HG02588 (cell line): ENCODE data around the gene CLEC18A.
"Not testable (repeated sequence)": the region's sequence is repeated elsewhere in the genome, so short reads cannot be mapped to it uniquely, and the experiment has no call there.

Experiments
- ATAC-seq: cut with Tn5 transposase; IDR thresholded peaks from one replicate; pipeline ENCODE4 v1.9.1; 2021; ENCODE audit warnings: mild to moderate bottlenecking, moderate library complexity; ENCODE audit not compliant: unreplicated experiment

CLEC18A gene

DNA sequence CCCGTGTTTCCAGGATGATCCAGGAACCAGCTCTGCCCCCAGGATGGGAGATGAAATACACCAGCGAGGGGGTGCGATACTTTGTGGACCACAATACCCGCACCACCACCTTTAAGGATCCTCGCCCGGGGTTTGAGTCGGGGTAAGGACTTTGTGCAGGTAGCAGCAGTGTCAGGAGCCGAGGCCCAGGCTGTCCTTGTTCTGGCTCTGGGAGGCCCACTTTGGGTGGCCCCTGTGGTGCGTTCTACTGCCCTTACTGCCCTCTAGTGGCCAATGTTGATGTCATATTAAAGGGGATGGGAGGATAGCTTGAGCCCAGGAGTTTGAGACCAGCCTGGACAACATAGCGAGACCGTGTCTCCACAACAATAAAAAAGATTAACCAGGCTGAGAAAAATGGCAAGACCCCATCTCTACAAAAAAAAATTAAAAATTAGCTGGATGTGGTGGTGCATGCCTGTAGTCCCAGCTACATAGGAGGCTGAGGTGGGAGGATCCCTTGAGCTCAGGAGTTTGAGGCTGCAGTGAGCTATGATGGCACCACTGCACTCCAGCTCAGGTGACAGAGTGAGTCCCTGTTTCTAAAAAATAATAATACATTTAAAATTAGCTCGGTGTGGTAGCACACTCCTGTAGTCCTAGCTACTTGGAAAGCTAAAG is 20.9 kb upstream of the CLEC18A start:
- no peak for ATAC-seq

- no peak for ATAC-seq
Observed at GRCh38 chr16:69931631-69932030, 19.5 kb upstream of the CLEC18A start.

GRCh38 chr16:69932228-69932627 is 18.9 kb upstream of the CLEC18A start:
- no peak for ATAC-seq

DNA sequence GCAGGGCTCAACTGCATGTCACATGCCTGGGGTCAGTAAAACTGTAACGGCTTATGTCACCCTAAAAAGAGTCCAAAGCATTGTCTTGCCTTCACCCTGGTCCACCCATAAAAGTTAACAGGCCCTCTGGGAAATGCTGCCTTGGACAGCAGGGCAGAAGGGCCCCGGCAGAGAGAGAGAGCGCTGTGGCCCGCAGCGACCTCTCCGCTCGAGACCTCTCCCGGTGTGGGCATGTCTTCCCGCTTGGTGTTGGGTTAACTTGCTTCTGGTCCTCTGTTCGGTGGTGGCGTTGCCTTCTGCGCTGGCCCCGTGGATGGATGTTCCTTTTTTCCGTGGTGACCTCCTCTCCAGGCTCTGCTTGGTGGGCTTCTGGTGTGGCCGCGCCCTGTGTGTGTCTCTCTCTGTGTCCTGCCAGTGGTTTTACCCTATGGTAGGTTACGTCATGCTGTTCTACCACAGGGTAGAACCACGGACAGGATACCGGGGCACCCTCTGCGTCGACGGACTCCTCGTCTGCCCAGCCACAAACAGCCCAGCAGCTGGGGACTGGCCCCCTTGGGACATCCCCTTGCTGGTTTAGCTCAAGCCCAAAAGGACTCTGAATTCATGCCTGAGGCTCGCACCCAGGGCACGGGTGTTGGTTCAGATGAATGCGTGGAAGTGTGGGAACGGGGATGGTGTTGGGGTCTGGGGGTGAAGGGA is 18.3 kb upstream of the CLEC18A start:
- no peak for ATAC-seq

DNA sequence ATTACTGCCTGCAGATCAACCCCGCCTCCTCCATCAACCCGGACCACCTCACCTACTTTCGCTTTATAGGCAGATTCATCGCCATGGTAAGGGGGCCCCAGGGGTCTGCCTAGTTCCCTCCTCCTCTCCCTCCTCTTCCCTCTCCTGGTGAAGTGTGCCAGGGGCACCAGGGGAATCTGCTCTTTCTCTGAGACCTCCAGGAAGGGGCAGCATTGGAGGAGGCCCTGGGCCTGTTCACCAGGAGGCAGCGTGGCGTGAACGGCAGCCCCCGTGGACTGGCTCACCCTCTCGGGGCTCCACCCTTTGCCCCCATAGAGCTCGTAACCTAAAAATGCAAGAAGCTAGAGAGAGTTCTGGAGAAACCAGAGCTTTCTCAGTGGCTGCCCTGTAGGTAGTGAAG is 17.1 kb upstream of the CLEC18A start:
- no peak for ATAC-seq

DNA sequence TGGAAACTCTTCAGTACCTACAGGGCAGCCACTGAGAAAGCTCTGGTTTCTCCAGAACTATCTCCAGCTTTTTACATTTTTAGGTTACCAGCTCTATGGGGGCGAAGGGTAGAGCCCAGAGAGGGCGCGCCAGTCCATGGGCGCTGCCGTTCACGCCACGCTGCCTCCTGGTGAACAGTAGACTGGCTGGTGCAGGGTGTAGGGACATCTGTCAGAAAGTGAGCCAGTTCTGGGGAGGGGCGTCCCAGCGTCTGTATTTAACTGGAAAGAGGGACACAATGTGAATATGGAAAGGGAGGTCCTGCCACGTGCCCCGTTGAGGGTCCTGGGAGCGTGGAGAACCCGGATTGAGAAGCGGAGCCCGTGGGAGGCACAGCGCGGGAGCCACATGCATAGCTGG is 16.4 kb upstream of the CLEC18A start:
- no peak for ATAC-seq

DNA sequence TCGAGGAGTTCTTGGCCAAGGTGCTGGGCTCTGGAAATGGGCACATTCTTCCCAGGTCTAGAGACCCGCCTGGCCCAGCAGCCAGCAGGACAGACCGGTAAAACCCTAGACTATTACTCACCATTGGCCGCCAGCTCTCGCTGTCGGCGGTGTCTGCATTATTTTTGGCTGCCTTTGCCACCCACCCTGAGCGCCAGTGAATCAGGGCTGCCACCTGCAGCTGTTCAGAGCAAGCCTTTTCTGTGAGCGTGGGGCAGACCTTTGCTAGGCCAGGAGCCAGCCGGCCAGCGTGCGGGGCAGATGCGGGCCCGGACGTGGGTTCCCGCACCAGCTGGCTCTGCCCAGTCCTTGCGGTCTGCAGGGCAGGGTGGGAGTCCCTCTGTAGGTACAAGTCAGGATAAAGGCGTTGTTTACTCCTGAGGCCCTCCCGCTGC is 15.8 kb upstream of the CLEC18A start:
- ATAC-seq: no peak

- no peak for ATAC-seq
Observed at GRCh38 chr16:69935740-69936139, 15.4 kb upstream of the CLEC18A start.

- no peak for ATAC-seq
Observed at GRCh38 chr16:69936252-69936651, 14.9 kb upstream of the CLEC18A start.

GRCh38 chr16:69936751-69937211 is 14.4 kb upstream of the CLEC18A start:
- ATAC-seq: no peak

DNA sequence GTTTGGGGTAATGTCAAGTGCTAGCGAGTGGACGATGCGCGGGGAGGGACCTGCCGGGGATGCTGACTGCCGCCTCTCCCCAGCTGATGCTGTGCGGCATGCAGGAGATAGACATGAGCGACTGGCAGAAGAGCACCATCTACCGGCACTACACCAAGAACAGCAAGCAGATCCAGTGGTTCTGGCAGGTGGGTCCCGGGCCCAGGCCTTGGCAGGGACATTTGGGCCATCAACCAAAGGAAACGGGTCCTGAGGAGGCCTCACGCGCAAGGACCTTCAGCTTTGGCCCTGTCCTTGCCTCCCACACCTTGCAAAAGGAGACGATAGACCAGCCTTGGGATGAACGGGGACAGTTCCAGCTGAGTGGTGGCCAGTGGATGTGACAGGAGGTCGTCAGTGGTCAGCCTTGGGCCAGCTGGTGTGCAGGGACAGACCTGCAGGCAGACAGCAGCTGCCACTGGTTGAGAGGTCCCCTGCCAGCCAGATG is 13.6 kb upstream of the CLEC18A start:
- ATAC-seq: no peak

GRCh38 chr16:69938981-69939820 is 11.9 kb upstream of the CLEC18A start:
- ATAC-seq: no peak

DNA sequence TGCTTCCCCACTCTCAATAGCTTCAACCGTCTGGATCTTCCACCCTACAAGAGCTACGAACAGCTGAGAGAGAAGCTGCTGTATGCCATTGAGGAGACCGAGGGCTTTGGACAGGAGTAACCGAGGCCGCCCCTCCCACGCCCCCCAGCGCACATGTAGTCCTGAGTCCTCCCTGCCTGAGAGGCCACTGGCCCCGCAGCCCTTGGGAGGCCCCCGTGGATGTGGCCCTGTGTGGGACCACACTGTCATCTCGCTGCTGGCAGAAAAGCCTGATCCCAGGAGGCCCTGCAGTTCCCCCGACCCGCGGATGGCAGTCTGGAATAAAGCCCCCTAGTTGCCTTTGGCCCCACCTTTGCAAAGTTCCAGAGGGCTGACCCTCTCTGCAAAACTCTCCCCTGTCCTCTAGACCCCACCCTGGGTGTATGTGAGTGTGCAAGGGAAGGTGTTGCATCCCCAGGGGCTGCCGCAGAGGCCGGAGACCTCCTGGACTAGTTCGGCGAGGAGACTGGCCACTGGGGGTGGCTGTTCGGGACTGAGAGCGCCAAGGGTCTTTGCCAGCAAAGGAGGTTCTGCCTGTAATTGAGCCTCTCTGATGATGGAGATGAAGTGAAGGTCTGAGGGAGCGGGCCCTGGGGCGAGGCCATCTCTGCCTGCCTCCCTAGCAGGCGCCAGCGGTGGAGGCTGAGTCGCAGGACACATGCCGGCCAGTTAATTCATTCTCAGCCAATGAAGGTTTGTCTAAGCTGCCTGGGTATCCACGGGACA is 11.1 kb upstream of the CLEC18A start:
- ATAC-seq: no peak

- no peak for ATAC-seq
Observed at GRCh38 chr16:69940676-69941075, 10.5 kb upstream of the CLEC18A start.

GRCh38 chr16:69941251-69942098 is 9.7 kb upstream of the CLEC18A start:
- no peak for ATAC-seq

DNA sequence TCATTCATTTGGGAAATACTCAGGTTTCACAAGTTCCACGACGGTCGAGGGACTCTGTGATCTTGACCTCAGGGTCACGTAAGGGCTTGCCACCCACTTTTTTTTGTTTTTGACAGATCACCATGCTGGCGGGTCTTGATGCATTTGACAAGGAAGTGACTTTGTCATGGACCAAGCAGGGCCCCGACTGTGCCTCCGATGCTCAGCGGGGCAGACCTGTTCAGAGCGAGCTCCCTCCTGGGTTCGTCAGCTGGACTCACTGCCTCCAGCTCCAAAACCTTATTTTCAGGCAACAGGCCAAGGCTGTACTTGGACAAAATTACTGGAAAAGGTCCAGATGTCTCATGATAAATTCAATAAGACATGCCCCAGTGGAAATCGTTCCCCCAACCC is 9.0 kb upstream of the CLEC18A start:
- ATAC-seq: no peak

- ATAC-seq: no peak
Observed at GRCh38 chr16:69942627-69943170, 8.4 kb upstream of the CLEC18A start.

DNA sequence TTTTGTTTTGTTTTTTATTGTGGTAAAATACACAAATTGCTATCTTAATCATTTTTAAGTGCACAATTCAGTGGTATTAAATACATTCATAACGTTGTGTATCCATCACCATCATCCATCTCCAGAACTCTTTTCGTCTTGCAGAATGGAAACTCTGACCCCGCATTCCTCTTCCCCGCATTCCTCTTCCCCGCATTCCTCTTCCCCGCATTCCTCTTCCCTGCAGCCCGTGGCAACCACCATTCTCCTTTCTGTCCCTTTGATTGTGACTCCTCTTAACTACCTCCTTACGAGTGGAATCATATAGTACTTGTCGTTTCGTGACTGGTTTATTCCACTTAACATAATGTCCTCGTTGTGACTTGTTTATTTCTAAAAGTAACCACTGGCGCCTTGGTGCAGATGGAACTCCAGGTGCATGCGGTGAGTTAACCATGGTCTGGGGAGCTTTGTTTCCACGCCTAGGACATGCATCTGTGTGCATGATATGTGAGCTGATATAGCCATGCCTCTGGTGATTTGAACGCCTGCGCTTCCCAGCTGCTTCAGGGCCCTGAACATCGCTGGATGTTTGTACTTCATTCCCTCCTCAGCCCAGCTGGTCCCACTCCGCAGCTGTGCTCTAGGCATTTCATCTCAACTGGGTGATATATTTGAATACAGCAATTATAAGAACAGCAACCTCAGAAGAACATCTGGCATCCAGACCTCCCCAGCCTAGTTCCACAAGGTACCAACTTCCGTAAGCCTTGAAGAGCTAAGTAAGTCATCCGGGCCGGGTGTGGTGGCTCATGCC is 7.7 kb upstream of the CLEC18A start:
- not testable (repeated sequence) for ATAC-seq

- not testable (repeated sequence) for ATAC-seq
Observed at GRCh38 chr16:69950411-69950810, 723 bp upstream of the CLEC18A start.
